GM18858 (cell line): ENCODE results near the gene FATE1.
A peak's percentile ranks its signal among the peaks of the same experiment; 100 is the strongest.

Experiments used
- ATAC-seq: cut with Tn5 transposase; IDR thresholded peaks from one replicate; pipeline ENCODE4 v1.9.1; 2021; ENCODE audit not compliant: unreplicated experiment

Gene FATE1

DNA sequence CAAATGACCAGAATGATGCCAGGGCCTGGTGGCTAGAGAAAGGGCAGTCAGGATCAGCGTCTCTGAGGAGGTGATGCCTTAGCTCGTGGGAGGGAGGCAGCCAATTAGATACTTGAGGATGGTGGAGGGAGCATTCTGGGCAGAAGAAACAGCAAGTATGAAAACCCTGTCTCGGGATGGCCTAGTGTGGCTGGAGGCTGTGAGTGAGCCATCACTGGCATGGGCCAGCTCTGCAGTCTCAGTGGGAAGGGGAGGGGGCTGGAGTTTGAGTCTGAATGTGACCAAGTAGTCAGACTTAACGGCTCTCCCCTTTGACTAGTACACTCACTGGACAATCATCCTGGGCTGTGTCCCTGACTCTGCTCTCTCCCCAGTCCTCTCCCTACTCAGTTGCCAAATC is 25.8 kb downstream of the FATE1 start:
- no peak for ATAC-seq

DNA sequence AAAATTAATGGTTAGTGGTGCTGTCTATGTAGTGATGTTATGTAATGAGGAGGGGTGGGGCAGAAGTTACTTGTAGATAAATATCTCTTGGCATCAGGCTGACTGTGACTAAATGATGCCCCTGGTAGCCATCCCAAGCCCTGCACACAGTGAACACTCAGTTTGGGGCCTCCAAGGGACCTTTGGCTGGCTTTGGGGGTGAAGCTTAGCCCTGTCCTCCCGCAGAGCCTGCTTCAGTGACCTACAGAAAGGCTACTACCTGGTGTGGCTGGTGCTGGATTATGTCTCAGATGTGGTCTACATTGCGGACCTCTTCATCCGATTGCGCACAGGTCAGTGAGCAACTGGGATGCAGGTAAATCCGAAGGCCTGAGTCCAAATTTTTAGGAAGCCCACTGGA is 26.5 kb downstream of the FATE1 start:
- ATAC-seq = no peak

DNA sequence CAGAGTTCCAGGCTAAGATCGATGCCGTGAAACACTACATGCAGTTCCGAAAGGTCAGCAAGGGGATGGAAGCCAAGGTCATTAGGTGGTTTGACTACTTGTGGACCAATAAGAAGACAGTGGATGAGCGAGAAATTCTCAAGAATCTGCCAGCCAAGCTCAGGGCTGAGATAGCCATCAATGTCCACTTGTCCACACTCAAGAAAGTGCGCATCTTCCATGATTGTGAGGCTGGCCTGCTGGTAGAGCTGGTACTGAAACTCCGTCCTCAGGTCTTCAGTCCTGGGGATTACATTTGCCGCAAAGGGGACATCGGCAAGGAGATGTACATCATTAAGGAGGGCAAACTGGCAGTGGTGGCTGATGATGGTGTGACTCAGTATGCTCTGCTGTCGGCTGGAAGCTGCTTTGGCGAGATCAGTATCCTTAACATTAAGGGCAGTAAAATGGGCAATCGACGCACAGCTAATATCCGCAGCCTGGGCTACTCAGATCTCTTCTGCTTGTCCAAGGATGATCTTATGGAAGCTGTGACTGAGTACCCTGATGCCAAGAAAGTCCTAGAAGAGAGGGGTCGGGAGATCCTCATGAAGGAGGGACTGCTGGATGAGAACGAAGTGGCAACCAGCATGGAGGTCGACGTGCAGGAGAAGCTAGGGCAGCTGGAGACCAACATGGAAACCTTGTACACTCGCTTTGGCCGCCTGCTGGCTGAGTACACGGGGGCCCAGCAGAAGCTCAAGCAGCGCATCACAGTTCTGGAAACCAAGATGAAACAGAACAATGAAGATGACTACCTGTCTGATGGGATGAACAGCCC is 28.0 kb downstream of the FATE1 start:
- ATAC-seq = no peak

GRCh38 chrX:151745651-151746050 is 29.8 kb downstream of the FATE1 start:
- ATAC-seq = no peak

GRCh38 chrX:151746502-151746901 is 30.7 kb downstream of the FATE1 start:
- ATAC-seq = no peak

GRCh38 chrX:151750511-151750910 is 34.7 kb downstream of the FATE1 start:
- no peak for ATAC-seq

DNA sequence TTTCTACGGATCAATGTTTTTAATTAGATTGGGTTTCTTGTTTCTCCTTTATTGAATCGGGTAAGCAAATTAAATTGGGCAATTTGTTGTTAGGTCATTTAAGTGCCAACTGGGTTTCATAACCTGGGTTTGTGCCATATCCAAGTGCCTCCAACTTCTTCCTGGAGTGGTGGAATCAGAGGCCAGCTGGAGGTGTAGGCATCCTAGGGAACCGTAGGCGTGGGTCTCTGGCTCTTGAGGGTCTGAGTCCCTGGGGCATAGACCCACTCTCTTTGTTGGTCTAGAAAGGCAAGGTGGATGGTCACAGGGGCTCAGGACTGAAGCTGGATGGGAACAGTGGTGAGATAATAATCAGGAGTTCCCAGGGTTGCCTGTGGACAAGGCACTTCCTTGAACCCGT is 37.0 kb downstream of the FATE1 start:
- ATAC-seq = no peak

DNA sequence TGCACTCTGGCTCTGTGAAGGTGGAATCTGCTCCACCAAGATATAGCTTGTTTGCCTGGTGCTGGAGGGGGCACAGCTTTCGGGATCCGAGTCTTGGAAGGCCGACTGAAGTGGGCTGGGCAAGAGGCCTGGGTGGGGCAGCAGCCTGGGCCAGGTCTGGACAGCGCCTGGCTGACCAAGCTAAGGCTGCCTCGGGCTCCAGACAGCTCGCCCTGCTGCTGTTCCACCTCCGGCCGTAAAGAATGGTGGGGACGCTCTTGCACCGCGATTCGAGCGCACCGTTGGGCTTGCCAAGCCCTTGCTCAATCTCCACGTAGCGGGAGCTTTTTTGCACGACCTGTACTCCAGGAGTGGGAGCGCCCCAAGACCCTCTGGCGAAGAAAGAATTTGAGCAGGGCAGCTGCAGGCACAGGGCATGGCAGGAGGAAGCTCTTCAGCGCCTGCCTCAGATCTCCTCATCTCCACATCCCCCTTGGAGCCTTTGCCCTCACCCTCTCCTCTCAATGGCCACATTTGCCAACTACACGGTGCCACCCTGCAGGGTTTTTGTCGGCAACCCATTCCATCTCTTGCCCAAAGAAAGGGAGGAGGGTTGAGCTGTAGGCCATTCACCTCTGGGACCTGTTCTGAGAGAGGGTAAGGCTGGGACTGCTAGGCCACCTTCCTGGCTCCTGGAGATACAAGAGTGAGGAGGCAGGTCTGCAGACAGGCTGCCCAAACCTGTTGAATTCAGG is 37.6 kb downstream of the FATE1 start:
- peak; percentile 87 for ATAC-seq

DNA sequence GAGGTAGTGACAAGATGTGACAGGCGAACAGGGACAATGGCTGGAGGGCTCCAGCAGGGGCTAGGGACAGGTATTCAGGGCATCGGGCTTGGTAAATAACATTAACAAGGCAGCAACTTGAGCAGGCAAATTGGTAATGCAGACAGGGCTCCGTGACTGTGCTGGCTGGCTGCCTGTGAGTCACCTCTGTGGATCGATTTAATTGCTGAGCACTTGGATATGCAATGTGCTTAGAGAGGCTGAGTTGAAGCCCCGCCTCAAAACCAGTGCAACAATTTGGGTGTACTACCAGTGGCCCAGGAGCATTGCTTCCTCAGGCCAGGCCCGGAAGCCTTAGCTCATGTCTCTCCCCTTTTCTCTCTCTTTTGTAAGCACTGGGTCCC is 38.2 kb downstream of the FATE1 start:
- ATAC-seq = no peak

GRCh38 chrX:151754641-151755215 is 38.9 kb downstream of the FATE1 start:
- ATAC-seq = no peak

GRCh38 chrX:151759041-151759708 is 43.3 kb downstream of the FATE1 start:
- ATAC-seq = no peak

DNA sequence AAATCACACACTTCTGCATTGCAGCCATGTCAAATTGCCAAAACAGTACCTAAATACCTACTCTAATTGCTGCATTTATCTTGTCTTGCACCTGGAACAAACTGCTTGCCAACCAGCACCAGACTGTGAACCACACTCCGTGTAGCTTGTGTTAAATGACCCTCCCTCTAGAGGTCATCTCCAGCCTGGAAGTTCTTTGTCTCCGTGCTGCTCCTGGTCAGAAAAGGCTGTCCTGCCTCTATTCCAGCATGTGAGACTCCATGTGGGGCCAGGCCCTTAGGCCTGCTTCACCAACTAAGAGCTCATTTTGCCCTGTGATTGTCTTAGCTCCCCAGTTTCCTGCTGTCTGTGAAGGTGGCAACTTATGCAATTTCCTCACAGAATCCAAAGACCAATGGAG is 47.0 kb downstream of the FATE1 start:
- ATAC-seq = no peak

GRCh38 chrX:151763711-151764110 is 47.9 kb downstream of the FATE1 start:
- ATAC-seq = no peak

- no peak for ATAC-seq
Measured at GRCh38 chrX:151765026-151765425, 49.2 kb downstream of the FATE1 start.

- ATAC-seq = no peak
Measured at GRCh38 chrX:151771726-151772125, 55.9 kb downstream of the FATE1 start.
